HG02763 (cell line): ENCODE data around the gene PKD2L1.
"Not testable (repeated sequence)": the region's sequence is repeated elsewhere in the genome, so short reads cannot be mapped to it uniquely, and the experiment has no call there.

ENCODE experiments used
- ATAC-seq: cut with Tn5 transposase; IDR thresholded peaks from one replicate; pipeline ENCODE4 v1.9.1; 2021; ENCODE audit warnings: mild to moderate bottlenecking, moderate library complexity; ENCODE audit not compliant: unreplicated experiment

PKD2L1 gene

GRCh38 chr10:100334762-100335161 is 4.7 kb upstream of the PKD2L1 start:
- no peak for ATAC-seq

GRCh38 chr10:100333661-100334440 is 3.8 kb upstream of the PKD2L1 start:
- ATAC-seq = no peak

GRCh38 chr10:100333106-100333505 is 3.1 kb upstream of the PKD2L1 start:
- ATAC-seq = no peak

GRCh38 chr10:100328198-100328597 is 1.8 kb downstream of the PKD2L1 start:
- ATAC-seq = no peak

GRCh38 chr10:100327718-100328009 is 2.4 kb downstream of the PKD2L1 start:
- no peak for ATAC-seq

GRCh38 chr10:100327007-100327717 is 2.9 kb downstream of the PKD2L1 start:
- ATAC-seq = peak; percentile 96

GRCh38 chr10:100325158-100325557 is 4.9 kb downstream of the PKD2L1 start:
- ATAC-seq = no peak

- ATAC-seq = no peak
Observed at GRCh38 chr10:100319707-100320402, 10.2 kb downstream of the PKD2L1 start.

- ATAC-seq = no peak
Observed at GRCh38 chr10:100318207-100318606, 11.8 kb downstream of the PKD2L1 start.

GRCh38 chr10:100315615-100316014 is 14.4 kb downstream of the PKD2L1 start:
- no peak for ATAC-seq

- ATAC-seq = no peak
Observed at GRCh38 chr10:100311298-100311697, 18.7 kb downstream of the PKD2L1 start.

- ATAC-seq = no peak
Observed at GRCh38 chr10:100307684-100308083, 22.3 kb downstream of the PKD2L1 start.

GRCh38 chr10:100306861-100307260 is 23.2 kb downstream of the PKD2L1 start:
- no peak for ATAC-seq

GRCh38 chr10:100304414-100304813 is 25.6 kb downstream of the PKD2L1 start:
- ATAC-seq = no peak

GRCh38 chr10:100303724-100304319 is 26.2 kb downstream of the PKD2L1 start:
- no peak for ATAC-seq

GRCh38 chr10:100301123-100301522 is 28.9 kb downstream of the PKD2L1 start:
- not testable (repeated sequence) for ATAC-seq

- no peak for ATAC-seq
Observed at GRCh38 chr10:100297242-100297641, 32.8 kb downstream of the PKD2L1 start.

GRCh38 chr10:100293066-100293465 is 37.0 kb downstream of the PKD2L1 start:
- ATAC-seq = no peak

- not testable (repeated sequence) for ATAC-seq
Observed at GRCh38 chr10:100292300-100292699, 37.7 kb downstream of the PKD2L1 start.

- no peak for ATAC-seq
Observed at GRCh38 chr10:100291356-100291755, 38.7 kb downstream of the PKD2L1 start.

GRCh38 chr10:100289641-100290040 is 40.4 kb downstream of the PKD2L1 start:
- ATAC-seq = no peak
